NB4 (cell line): ENCODE data around the gene FER.

Source experiments
- DNase-seq: peaks from one replicate; pipeline ENCODE4 v3.0.0; 2010; ENCODE audit warnings: low read depth
- H3K4me3 ChIP-seq: one replicate; pipeline ENCODE4 v1.5.1; 2011; ENCODE audit warnings: mild to moderate bottlenecking, low read depth, low read length, moderate library complexity
- CTCF ChIP-seq: IDR thresholded peaks from one replicate; pipeline ENCODE4 v1.5.1; 2012; ENCODE audit warnings: low read depth, low read length
- MAX ChIP-seq: IDR thresholded peaks from 2 replicates; pipeline ENCODE4 v1.6.1; 2011; ENCODE audit warnings: low read depth, low read length
- MYC ChIP-seq: IDR thresholded peaks from 2 replicates; pipeline ENCODE4 v1.6.1; 2011; ENCODE audit warnings: low read depth, low read length
- POLR2A ChIP-seq: IDR thresholded peaks from 2 replicates; pipeline ENCODE4 v1.6.1; 2011; ENCODE audit warnings: mild to moderate bottlenecking; ENCODE audit not compliant: insufficient read length; ENCODE audit errors: extremely low read depth

Gene FER

GRCh38 chr5:108917596-108917995 is 169.9 kb downstream of the FER start:
- H3K4me3 ChIP-seq, result no peak overlapping the region
- no peak for DNase-seq
- no peak for TF ChIP-seq CTCF
- no peak for TF ChIP-seq MAX
- no peak for TF ChIP-seq MYC
- TF ChIP-seq POLR2A, result no peak

GRCh38 chr5:108919591-108920326 is 172.1 kb downstream of the FER start:
- TF ChIP-seq CTCF (no peak), MAX (no peak), POLR2A (no peak), MYC (no peak)
- DNase-seq, result peak; percentile 4
- H3K4me3 ChIP-seq, result no peak overlapping the region

- no peak overlapping the region for H3K4me3 ChIP-seq
- peak; percentile 8 for DNase-seq
Observed at GRCh38 chr5:108924457-108924961, 176.8 kb downstream of the FER start.

GRCh38 chr5:108925073-108925472 is 177.4 kb downstream of the FER start:
- no peak overlapping the region for H3K4me3 ChIP-seq
- TF ChIP-seq MYC, result no peak
- TF ChIP-seq MAX, result no peak
- TF ChIP-seq POLR2A, result no peak
- TF ChIP-seq CTCF, result no peak

More at GRCh38 chr5:108924457-108924961, 176.8 kb downstream of the FER start:
- no peak for TF ChIP-seq MYC
- TF ChIP-seq MAX, result no peak

GRCh38 chr5:108930107-108930506 is 182.4 kb downstream of the FER start:
- DNase-seq, result no peak
- H3K4me3 ChIP-seq, result no peak overlapping the region

More at GRCh38 chr5:108925073-108925472, 177.4 kb downstream of the FER start:
- no peak for DNase-seq

More at GRCh38 chr5:108930107-108930506, 182.4 kb downstream of the FER start:
- no peak for TF ChIP-seq MAX
- TF ChIP-seq POLR2A, result no peak
- no peak for TF ChIP-seq MYC
- TF ChIP-seq CTCF, result no peak
